ENCODE results near the gene FZD10. TPM values are rescaled to one million over a fixed set of nuclear protein-coding genes. Genes with fewer than 3 reads are reported as not detected.

Gene FZD10
- polyA plus RNA-seq, 6 donors from 2014 or later = not detected

DNA sequence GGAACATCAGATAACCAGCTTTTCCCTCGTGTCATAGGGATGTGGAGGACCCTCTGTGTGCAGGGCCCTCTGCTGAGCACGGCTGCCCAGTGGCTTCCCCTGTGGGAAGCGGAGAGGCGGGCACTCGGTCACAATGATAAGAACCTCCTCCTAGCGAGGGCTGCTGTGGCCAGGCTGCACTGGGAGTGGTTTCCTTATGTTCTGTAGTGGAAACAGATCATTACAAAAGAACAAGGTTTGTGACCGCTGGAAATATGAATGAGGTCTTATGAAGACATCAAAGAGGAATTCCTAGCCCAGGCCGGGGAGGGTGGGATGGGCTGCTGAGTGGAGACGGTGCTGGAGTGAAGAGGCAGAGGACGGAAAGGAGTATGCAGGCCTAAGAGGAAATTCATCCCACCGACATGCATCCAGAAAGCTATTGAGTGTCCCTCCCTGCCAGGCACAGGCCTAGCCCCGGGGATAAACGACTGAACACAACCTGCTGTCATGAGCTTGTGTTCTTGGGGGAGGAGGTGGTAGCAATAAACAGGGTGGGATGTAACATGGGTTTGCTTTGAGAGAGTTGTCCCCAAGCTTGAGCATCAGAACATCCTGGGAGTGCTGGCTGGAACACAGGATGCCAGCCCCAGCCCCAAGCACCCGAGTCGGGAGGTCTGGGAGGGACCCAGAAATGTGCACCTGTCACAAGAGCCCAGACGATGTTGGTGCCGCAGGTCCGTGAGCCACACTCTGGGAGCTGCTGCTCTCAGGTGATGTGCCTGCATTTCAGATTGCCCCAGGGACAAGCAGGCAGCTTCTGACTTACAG lies 37.5 kb downstream of the FZD10 start:
- no peak overlapping the region for H3K4me3 Mint-ChIP-seq
- ATAC-seq (ENCODE audit: low read depth in 2 of 2) (no peak), DNase-seq (no peak)
- H3K27me3 Mint-ChIP-seq = no peaks in the 10 kb centered on the region
- no peaks in the 10 kb centered on the region for H3K4me1 Mint-ChIP-seq
- no peak overlapping the region for H3K27ac Mint-ChIP-seq
- H3K9me3 Mint-ChIP-seq = peaks cover 0 to 11% (median 2%) of the 10 kb centered on the region in 7 donors
- H3K36me3 Mint-ChIP-seq = no peaks in the 10 kb centered on the region

DNA sequence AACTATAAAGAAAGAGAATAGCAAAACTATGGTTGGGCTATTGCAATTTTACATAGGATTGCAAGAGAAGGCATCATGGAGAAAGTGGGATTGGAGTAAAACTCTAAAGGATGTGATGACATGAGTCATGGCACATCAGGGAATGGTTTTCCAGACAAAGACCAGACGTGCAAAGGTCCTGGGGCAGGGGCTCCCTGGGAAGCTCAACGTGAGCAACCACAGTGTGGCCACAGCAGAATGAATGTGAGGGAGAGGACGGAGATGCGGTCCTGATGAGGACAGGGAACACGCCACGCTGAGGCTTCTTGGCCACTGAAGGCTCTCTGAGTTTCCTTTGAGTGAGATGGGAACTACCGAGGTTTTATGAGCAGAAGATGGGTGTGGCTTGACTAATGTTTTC lies 38.2 kb downstream of the FZD10 start:
- Mint-ChIP-seq H3K36me3 (no peaks in the 10 kb centered on the region), H3K9me3 (peaks cover 0 to 13% (median 5%) of the 10 kb centered on the region in 7 donors), H3K4me3 (no peak overlapping the region), H3K27ac (no peak overlapping the region), H3K27me3 (no peaks in the 10 kb centered on the region), H3K4me1 (no peaks in the 10 kb centered on the region)
- DNase-seq (no peak), ATAC-seq (ENCODE audit: low read depth in 2 of 2) (no peak)

DNA sequence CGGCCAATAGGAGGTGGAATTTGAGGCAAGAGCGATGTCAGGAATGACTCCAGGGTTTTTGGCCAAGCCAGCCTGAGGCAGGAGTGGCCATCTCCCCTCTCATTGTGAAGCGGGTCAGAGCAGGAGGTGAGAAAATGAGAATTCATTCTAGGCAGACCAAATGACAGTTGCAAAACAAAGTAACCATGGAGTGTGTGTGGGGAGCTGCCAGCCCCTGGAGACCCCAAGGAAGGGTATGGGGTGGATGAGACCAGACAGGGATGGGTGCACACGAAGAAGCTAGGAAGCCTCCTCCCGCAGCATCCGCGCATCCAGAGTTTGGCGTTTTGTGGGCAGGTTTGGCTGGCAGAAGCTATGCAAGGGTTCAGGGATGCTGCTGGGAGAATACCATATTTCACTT lies 38.8 kb downstream of the FZD10 start:
- Mint-ChIP-seq H3K27ac (peak overlapping the region in 1 of 6 donors; percentile 13), H3K4me3 (no peak overlapping the region), H3K27me3 (no peaks in the 10 kb centered on the region), H3K9me3 (peaks cover 0 to 16% (median 6%) of the 10 kb centered on the region in 7 donors), H3K4me1 (no peaks in the 10 kb centered on the region), H3K36me3 (no peaks in the 10 kb centered on the region)
- ATAC-seq (ENCODE audit: low read depth in 2 of 2) (no peak), DNase-seq (no peak)

DNA sequence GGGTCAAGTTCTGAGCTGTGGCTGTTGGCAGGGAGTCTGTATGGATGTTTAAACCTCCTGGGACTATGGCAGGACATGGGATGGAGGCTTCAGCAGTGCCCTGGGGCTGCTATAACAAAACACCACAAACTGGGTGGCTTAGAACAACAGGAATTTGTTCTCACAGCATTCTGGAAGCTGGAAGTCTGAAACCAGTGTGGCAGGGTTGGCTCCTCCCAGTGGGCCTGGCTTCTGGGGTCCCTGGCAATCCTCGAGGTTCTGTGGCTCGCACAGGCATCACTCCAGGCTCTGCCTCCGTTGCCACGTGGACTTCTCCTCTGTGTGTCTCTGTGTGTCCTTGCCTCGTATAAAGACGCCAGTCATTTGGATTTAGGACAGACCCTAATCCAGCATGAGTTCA lies 39.9 kb downstream of the FZD10 start:
- Mint-ChIP-seq H3K4me3 (no peak overlapping the region), H3K36me3 (no peaks in the 10 kb centered on the region), H3K9me3 (peaks cover 0 to 16% (median 8%) of the 10 kb centered on the region in 7 donors), H3K4me1 (no peaks in the 10 kb centered on the region), H3K27me3 (no peaks in the 10 kb centered on the region), H3K27ac (no peak overlapping the region)
- DNase-seq = no peak
- ATAC-seq (ENCODE audit: low read depth in 2 of 2) = no peak

DNA sequence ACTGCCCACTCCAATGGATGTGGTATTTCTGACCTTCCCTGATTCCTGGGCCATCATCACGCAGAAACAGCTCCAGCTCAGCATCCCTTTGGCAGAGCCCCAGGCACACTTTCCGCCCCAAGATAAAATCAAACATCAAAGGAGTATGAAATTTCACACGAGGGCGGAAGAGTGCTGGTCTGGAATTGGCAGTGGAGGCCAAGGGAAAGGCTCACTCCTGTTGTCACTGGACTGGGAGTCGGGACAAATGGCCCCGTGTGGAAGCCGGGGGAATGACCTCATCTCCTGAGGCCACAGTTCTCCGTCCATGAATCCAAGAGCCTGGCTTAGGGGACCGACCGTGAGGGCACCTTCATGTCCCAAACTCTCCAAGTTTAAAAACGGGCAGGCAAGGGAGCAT lies 40.9 kb downstream of the FZD10 start:
- no peaks in the 10 kb centered on the region for H3K27me3 Mint-ChIP-seq
- no peaks in the 10 kb centered on the region for H3K4me1 Mint-ChIP-seq
- no peaks in the 10 kb centered on the region for H3K36me3 Mint-ChIP-seq
- no peak overlapping the region for H3K27ac Mint-ChIP-seq
- no peak overlapping the region for H3K4me3 Mint-ChIP-seq
- ATAC-seq (ENCODE audit: low read depth in 2 of 2) (no peak), DNase-seq (no peak)
- peaks cover 0 to 16% (median 8%) of the 10 kb centered on the region in 7 donors for H3K9me3 Mint-ChIP-seq

DNA sequence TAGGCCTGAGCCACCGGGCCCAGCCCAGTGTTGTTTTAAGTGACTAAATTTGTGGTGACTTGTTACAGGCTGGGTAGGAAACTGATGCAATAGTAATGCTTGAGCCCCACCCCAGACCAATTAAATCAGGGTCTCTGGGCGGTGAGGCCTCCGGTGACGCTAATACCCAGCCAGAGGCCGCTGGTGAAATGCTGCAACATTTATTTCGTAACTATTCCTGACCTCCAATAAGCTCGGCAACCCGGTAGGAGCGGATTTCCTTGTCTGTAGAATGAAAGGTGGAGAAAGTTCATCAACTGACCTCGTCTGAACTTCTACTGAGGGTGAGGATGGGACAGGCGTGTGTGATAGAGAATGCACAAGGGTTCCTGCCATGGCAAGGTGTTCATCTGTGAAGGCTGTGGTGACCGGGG lies 42.3 kb downstream of the FZD10 start:
- no peak overlapping the region for H3K4me3 Mint-ChIP-seq
- H3K27me3 Mint-ChIP-seq = no peaks in the 10 kb centered on the region
- DNase-seq (no peak), ATAC-seq (ENCODE audit: low read depth in 2 of 2) (no peak)
- no peak overlapping the region for H3K27ac Mint-ChIP-seq
- H3K36me3 Mint-ChIP-seq = no peaks in the 10 kb centered on the region
- peaks cover 0 to 16% (median 8%) of the 10 kb centered on the region in 7 donors for H3K9me3 Mint-ChIP-seq
- H3K4me1 Mint-ChIP-seq = no peaks in the 10 kb centered on the region

DNA sequence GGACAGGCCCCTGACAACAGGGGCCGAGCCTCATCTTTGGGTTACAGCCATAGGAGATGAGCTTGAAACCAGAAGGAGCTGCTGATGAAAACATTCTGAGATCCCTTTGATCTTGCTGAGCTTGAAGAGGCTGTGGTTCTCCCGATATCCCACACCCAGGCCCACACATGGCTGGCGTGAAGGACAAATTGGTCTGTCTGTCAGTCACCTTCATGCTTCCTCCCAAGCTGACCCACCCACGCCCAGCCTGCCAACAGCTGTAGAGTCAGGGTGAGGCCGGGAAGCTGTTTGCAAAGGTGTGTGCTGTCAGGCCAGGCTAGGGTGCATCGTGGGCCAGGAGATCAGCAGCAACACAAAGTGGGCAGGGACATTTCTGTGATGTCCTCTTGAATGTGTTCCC lies 43.2 kb downstream of the FZD10 start:
- no peaks in the 10 kb centered on the region for H3K4me1 Mint-ChIP-seq
- no peak overlapping the region for H3K27ac Mint-ChIP-seq
- no peaks in the 10 kb centered on the region for H3K36me3 Mint-ChIP-seq
- no peaks in the 10 kb centered on the region for H3K27me3 Mint-ChIP-seq
- ATAC-seq (ENCODE audit: low read depth in 2 of 2) (no peak), DNase-seq (no peak)
- no peak overlapping the region for H3K4me3 Mint-ChIP-seq
- H3K9me3 Mint-ChIP-seq = peaks cover 0 to 11% (median 8%) of the 10 kb centered on the region in 7 donors

DNA sequence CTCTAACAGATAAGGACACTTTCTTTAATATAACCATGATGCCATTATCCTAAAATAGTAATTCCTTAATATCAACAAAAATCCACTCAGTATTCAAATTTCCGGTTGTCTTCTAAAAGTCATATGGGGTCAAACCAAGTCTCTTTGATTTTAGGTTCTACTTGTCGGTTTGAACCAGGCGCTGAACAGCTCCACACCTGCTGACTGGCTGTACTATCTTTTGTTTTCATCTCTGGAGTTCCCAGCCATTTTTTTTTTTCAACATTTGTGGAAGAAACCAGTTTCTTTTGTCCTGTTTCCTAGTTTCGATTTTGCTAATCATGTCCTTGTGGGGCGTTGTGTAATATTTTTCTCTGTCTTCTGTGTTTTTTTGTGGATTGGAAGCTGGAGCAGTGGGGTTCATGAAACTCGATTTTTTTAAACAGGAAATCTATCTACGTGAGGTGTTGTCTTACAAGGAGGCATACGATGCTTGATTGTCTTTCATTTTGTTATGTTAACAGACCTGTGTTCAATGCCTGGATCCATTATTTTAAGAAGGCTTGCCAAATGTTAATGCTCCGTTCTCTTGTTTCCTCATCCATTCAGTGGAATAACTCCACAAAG lies 50.2 kb downstream of the FZD10 start:
- H3K27ac Mint-ChIP-seq = no peak overlapping the region
- H3K36me3 Mint-ChIP-seq = peaks cover 0 to 4% of the 10 kb centered on the region in 2 donors
- no peaks in the 10 kb centered on the region for H3K4me1 Mint-ChIP-seq
- DNase-seq (no peak), ATAC-seq (ENCODE audit: low read depth in 2 of 2) (no peak)
- no peak overlapping the region for H3K4me3 Mint-ChIP-seq
- H3K9me3 Mint-ChIP-seq = peaks cover 5 to 23% (median 10%) of the 10 kb centered on the region in 7 donors
- peaks cover 8 to 13% (median 12%) of the 10 kb centered on the region in 3 donors for H3K27me3 Mint-ChIP-seq

DNA sequence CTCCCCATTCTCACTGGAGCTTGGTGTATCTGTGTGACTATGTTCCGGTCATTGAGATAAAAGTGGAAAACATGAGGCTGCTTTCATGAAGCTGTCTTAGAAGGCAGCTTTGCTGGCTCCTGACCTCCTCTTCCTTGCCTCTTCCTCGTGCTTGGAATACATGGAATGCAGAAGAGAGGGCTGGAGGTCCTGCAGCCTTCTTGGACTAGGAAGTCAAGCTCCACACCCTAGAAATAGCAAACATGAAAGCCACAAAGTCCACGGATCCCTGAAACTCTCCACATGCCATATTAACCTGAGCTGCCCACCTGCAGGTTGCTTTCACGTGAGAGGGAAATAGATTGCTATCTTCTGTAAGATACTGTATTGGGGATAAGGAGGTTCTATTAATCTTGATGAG lies 51.0 kb downstream of the FZD10 start:
- H3K27me3 Mint-ChIP-seq = peaks cover 8 to 13% (median 12%) of the 10 kb centered on the region in 3 donors

DNA sequence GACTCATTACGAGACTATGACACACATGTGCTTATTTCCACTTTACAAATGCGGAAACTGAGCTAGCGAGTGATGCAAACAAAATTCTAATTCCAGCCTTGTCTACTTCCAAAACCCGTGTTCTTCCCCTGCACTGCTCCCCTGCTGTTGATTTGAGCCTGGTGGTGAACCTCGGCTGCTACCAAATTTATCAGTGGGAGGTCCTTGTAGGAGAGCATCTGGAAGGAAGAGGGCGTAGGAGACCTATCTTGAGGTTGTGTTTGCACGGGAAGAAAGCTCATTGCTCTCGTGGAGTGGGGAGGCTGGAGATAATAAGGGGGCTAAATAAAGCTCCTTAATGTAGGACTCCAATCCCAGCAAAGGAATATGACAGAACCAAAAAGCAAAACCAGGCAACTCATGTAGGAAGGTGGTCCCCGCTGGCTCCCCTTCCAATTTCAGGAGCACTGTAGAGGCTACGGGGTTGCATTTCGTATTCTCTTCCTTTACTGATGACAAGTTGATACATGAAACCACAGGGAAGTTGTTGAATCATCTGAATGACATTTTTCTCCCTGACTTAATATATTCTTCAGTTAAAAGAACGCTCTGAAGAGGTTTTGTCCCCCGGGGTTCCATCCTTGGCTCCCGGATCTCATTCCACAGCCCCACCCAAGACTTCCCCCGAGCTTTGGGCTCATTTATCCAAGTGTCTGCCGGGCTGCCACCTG lies 52.6 kb downstream of the FZD10 start:
- ATAC-seq (ENCODE audit: low read depth in 2 of 2) (no peak), DNase-seq (no peak)
- Mint-ChIP-seq H3K36me3 (peaks cover 0 to 8% of the 10 kb centered on the region in 2 donors), H3K9me3 (peaks cover 7 to 31% (median 16%) of the 10 kb centered on the region in 7 donors), H3K4me1 (no peaks in the 10 kb centered on the region), H3K27me3 (peaks cover 8 to 24% (median 12%) of the 10 kb centered on the region in 3 donors), H3K4me3 (no peak overlapping the region), H3K27ac (no peak overlapping the region)

More for the DNA sequence above, 51.0 kb downstream of the FZD10 start:
- no peak overlapping the region for H3K27ac Mint-ChIP-seq
- H3K4me1 Mint-ChIP-seq = no peaks in the 10 kb centered on the region
- DNase-seq (no peak), ATAC-seq (ENCODE audit: low read depth in 2 of 2) (no peak)
- H3K4me3 Mint-ChIP-seq = no peak overlapping the region
- peaks cover 0 to 8% of the 10 kb centered on the region in 2 donors for H3K36me3 Mint-ChIP-seq
- H3K9me3 Mint-ChIP-seq = peaks cover 3 to 26% (median 11%) of the 10 kb centered on the region in 7 donors

Other genes starting within 250 kb of the FZD10 start
- gene PIWIL1, start 175.4 kb downstream of the FZD10 start, polyA plus RNA-seq (ENCODE audit: low read depth in 6 of 6) = not detected

All from naive B cell (primary cell).